ENCODE measurements around the gene PALD1. TPM values are rescaled to one million over a fixed set of nuclear protein-coding genes. Genes with fewer than 3 reads are reported as not detected.
A peak's percentile ranks its signal among the peaks of the same experiment; 100 is the strongest.

The PALD1 gene
- total RNA-seq, 4 donors from 2014 or later = 6.2 to 12.1 (median 7.7) TPM

DNA sequence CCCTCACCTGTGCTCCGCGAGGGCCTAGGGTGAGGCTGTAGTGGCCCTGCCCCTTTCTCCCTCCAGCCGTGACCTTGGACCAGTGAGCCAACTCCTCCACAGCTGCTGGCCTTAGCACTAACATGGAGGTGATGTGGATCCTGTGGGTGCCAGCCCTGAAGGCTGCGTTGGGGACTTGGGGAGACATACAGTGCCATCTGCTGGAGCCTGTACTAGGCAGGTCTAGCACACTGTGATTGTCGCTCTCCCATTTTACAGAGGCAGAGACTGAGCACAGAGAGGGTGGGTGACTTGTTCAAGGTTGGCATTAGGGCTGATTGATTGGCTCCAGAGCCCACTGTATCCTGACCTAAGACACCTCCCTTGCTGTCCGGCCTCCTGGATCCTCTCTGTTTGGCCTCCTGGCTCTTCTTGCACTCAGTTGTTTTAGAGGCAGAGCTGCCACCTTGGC is 86.4 kb downstream of the PALD1 start:
- no peaks in the 10 kb centered on the region for H3K36me3 ChIP-seq
- H3K9me3 ChIP-seq = no peaks in the 10 kb centered on the region
- no peak overlapping the region for H3K27ac ChIP-seq
- H3K4me1 ChIP-seq = peaks cover 12% of the 10 kb centered on the region
- TF ChIP-seq POLR2AphosphoS5 (IDR thresholded peaks at IDR 0.05) (no peak), POLR2A (IDR thresholded peaks at IDR 0.05) (no peak)
- TF ChIP-seq, protein P1, sequence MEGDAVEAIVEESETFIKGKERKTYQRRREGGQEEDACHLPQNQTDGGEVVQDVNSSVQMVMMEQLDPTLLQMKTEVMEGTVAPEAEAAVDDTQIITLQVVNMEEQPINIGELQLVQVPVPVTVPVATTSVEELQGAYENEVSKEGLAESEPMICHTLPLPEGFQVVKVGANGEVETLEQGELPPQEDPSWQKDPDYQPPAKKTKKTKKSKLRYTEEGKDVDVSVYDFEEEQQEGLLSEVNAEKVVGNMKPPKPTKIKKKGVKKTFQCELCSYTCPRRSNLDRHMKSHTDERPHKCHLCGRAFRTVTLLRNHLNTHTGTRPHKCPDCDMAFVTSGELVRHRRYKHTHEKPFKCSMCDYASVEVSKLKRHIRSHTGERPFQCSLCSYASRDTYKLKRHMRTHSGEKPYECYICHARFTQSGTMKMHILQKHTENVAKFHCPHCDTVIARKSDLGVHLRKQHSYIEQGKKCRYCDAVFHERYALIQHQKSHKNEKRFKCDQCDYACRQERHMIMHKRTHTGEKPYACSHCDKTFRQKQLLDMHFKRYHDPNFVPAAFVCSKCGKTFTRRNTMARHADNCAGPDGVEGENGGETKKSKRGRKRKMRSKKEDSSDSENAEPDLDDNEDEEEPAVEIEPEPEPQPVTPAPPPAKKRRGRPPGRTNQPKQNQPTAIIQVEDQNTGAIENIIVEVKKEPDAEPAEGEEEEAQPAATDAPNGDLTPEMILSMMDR (IDR thresholded peaks at IDR 0.05) = no peak
- 97% methylated on average over 6 of the region's 6 CpGs for WGBS
- H3K27me3 ChIP-seq = no peaks in the 10 kb centered on the region
- H3K4me3 ChIP-seq = no peak overlapping the region
- DNase-seq (ENCODE audit: low spot score in 2 of 2) = peak; percentile 9 to 45

DNA sequence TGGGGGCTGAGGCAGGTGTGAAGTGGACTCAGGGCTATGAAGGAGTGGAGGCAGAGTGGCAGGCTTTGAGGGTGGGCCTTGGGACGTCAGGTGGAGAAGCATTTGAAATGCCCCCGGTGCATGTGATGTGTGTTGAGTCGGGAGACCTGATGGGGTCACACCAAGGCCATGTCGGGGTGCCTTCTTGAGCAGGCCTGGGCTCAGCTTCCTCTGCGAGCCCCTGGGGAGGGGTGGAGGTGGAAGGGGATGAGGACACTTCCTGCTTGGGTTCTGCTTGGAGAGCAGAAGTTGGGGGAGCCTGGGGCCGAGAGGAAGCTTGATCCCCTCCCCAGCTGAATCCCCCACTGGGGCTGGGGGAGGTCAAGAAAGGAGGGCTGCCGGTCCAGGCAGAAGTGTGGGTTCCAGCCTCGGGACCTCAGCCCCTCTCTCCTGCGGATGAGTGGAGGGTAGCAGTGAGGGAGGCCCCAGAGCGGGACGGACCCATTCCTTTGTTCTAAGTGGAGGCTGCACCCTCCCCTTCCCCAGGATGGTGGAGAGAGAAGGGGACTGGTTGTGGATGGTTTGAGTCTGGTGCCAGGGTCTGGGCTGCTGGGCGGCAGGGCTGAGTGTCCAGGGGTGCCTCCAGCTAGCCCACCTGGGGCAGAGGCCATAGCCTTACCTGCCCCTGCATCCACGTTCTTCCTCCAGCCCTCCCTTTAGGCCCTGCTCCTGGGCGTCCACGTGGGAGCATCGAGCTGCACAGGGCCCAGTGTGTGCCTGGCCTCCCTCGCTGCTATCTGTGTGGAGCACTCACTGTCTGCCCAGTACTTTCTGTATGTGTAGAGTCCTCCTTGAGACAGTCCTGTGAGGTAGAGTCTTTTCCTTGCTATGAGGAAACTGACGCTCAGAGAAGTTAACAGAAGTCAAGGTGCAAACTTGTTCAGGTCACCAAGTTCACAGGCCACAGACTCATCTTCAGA is 87.3 kb downstream of the PALD1 start:
- Histone ChIP-seq H3K4me1 (peaks cover 10% of the 10 kb centered on the region), H3K36me3 (no peaks in the 10 kb centered on the region), H3K27me3 (no peaks in the 10 kb centered on the region), H3K4me3 (no peak overlapping the region), H3K27ac (no peak overlapping the region), H3K9me3 (no peaks in the 10 kb centered on the region)
- 84% methylated on average over 17 of the region's 18 CpGs for WGBS
- TF ChIP-seq, protein P1 (IDR thresholded peaks at IDR 0.05) = no peak
- TF ChIP-seq EP300 (IDR thresholded peaks at IDR 0.05) (no peak), POLR2AphosphoS5 (IDR thresholded peaks at IDR 0.05) (no peak), POLR2A (IDR thresholded peaks at IDR 0.05) (no peak)
- DNase-seq (ENCODE audit: low spot score in 2 of 2) = peak in 1 of 2 donors; percentile 70

DNA sequence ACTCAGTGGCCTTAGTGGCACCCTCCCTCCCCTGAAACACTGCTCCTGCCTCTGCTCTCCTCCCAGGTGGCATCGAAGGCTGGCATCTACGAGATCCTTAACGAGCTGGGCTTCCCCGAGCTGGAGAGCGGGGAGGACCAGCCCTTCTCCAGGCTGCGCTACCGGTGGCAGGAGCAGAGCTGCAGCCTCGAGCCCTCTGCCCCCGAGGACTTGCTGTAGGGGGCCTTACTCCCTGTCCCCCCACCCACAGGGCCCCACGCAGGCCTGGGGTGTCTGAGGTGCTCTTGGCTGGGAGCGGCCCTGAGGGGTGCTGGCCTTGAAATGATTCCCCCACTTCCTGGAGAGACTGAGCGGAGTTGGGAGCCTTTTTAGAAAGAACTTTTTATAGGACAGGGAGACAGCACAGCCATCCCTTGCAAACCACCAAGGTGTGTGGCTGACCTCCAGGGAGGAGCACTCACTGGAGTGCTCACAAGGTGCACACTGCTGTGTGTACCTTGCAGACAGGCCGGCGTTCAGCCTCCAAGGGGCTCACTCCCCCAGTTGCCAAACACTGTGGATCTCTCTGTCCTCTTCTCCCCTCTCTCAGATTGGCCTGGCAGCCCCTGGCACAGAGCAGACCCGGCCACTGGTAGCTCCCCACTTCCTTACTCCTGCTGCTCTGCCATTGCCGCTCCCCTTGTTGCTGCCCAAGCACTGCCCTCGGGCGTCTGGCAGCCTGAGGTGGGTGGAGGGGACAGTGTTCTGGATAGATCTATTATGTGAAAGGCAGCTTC is 88.1 kb downstream of the PALD1 start:
- no peaks in the 10 kb centered on the region for H3K27me3 ChIP-seq
- WGBS = 77% methylated on average over 7 of the region's 18 CpGs
- TF ChIP-seq POLR2A (IDR thresholded peaks at IDR 0.05) (no peak), POLR2AphosphoS5 (IDR thresholded peaks at IDR 0.05) (no peak)
- H3K9me3 ChIP-seq = no peaks in the 10 kb centered on the region
- H3K4me3 ChIP-seq = no peak overlapping the region
- H3K4me1 ChIP-seq = peaks cover under 1% of the 10 kb centered on the region
- peak in 1 of 2 donors; percentile 72 for DNase-seq (ENCODE audit: low spot score in 2 of 2)
- no peak overlapping the region for H3K27ac ChIP-seq
- no peaks in the 10 kb centered on the region for H3K36me3 ChIP-seq

DNA sequence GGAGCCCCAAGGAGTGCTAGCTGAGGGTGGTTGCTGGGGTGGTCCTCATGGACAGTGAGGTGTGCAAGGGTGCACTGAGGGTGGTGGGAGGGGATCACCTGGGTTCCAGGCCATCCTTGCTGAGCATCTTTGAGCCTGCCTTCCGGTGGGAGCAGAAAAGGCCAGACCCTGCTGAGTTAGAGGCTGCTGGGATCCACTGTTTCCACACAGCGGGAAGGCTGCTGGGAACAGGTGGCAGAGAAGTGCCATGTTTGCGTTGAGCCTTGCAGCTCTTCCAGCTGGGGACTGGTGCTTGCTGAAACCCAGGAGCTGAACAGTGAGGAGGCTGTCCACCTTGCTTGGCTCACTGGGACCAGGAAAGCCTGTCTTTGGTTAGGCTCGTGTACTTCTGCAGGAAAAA is 89.0 kb downstream of the PALD1 start:
- no peaks in the 10 kb centered on the region for H3K9me3 ChIP-seq
- H3K27ac ChIP-seq = no peak overlapping the region
- no peak overlapping the region for H3K4me3 ChIP-seq
- no peaks in the 10 kb centered on the region for H3K36me3 ChIP-seq
- 88% methylated on average over 4 of the region's 4 CpGs for WGBS
- no peaks in the 10 kb centered on the region for H3K27me3 ChIP-seq
- DNase-seq (ENCODE audit: low spot score in 2 of 2) = no peak
- no peaks in the 10 kb centered on the region for H3K4me1 ChIP-seq
- TF ChIP-seq POLR2AphosphoS5 (IDR thresholded peaks at IDR 0.05) (no peak), EP300 (IDR thresholded peaks at IDR 0.05) (no peak), POLR2A (IDR thresholded peaks at IDR 0.05) (no peak)
- TF ChIP-seq, protein P1 (IDR thresholded peaks at IDR 0.05) = no peak

DNA sequence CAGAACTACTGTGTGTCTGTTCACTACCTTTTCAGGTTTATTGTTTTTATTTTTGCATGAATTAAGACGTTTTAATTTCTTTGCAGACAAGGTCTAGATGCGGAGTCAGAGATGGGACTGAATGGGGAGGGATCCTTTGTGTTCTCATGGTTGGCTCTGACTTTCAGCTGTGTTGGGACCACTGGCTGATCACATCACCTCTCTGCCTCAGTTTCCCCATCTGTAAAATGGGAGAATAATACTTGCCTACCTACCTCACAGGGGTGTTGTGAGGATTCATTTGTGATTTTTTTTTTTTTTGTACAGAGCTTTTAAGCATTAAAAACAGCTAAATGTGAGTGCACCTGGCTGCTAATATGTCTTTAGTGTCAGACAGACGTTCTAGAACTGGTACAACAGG is 89.5 kb downstream of the PALD1 start:
- H3K36me3 ChIP-seq = no peaks in the 10 kb centered on the region
- DNase-seq (ENCODE audit: low spot score in 2 of 2) = no peak
- WGBS = 79% methylated on average over 3 of the region's 3 CpGs

More for the DNA sequence above, 89.5 kb downstream of the PALD1 start:
- H3K4me3 ChIP-seq = no peak overlapping the region
- H3K9me3 ChIP-seq = no peaks in the 10 kb centered on the region
- no peak for TF ChIP-seq POLR2AphosphoS5 (IDR thresholded peaks at IDR 0.05)
- TF ChIP-seq EP300 (IDR thresholded peaks at IDR 0.05) = no peak
- TF ChIP-seq, protein P1 (IDR thresholded peaks at IDR 0.05) = no peak
- TF ChIP-seq POLR2A (IDR thresholded peaks at IDR 0.05) = no peak
- no peaks in the 10 kb centered on the region for H3K27me3 ChIP-seq
- H3K27ac ChIP-seq = no peak overlapping the region
- peaks cover under 1% of the 10 kb centered on the region for H3K4me1 ChIP-seq

Data from suprapubic skin (tissue), 4 donors.